ENCODE data around the gene CATSPERE. TPM values are rescaled to one million over a fixed set of nuclear protein-coding genes. Genes with fewer than 3 reads are reported as not detected.
A peak's percentile ranks its signal among the peaks of the same experiment; 100 is the strongest.

CATSPERE gene
- total and polyA plus RNA-seq, 10 of the 15 experiments (the other 5 are each of a cell fraction or from before 2014, with no cell fraction given) = 0.04 to 0.24 (median 0.17) TPM; not detected in 3

DNA sequence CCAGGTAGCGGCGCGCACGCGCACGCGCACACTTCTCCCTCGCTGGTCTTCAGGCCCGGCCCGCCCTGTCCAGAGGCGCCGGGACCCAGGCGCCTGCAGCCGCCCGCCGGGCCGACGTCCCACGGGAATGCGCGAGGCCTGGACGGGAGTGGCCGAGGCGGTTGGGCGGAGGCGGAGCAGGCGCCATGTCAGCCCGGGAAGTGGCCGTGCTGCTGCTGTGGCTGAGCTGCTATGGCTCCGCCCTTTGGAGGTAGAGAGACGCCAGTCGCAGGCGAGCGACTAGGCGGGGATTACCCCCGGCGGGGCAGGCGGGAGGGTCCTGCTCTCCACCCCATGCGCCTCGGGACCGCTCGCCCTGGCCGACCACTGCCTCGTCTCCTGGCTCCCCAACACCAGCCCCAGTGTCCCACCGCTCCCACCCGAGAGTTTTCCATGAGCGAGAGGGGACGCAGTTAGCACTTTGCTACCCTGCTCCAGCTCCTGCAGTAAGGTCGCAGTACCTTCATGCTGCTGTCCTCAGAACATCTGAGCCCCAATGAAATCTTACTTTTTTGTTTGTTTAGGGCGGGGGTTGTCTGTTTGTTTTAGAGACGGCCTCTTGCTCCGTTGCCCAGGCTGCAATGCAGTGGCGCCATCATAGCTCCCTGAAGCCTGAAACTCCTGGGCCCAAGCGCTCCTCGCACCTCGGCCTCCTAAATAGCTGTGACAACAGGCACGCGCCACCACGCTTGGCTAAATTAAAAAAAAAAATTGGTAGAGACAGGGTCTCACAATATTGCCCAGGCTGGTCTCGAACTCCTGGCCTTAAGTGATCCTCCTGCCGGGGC lies at the start of gene CATSPERE (continued):
- TF ChIP-seq SMARCA5 (IDR thresholded peaks at IDR 0.05) (peak; percentile 55; the same call in 1 of the 2 replicates), MEF2B (IDR thresholded peaks at IDR 0.05; ENCODE audit: partially characterized antibody, poor library complexity, severe bottlenecking) (peak; percentile 93)

DNA sequence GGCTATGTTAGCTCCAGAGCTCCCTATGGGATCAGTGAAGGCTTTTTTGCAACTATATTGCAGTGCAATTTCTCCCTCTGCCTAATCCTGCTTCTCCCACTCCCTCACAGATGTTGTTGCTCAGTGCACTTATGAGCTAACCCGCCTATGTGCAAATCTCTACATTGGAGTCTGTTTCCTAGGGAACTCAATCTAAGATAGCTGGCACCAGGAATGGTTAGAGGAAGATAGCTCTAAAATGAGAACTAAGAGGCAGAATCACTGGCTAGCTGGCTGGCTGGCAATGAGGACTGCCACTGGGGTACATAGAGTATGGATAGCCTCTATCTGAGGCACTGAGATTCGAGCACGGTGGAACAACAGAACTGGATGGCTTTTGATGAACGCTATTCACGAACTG lies 48.9 kb upstream of the CATSPERE start:
- RAD21 ChIA-PET (ENCODE audit: unreplicated experiment) = interaction anchor here (0.9 kb wide), 1 partner anchor 12 kb away, joined by 3 read pairs; no protein-coding TSS in a partner anchor
- intact Hi-C loops (cut with micrococcal nuclease; ENCODE audit: unreplicated experiment) = no loop called here
- no peak overlapping the region for H3K27ac ChIP-seq (ENCODE audit: control insufficient read depth, insufficient read depth)
- CTCF ChIA-PET = interaction anchor here (0.6 to 1.0 kb wide), 2 partner anchors 13 to 694 kb away, joined by 3 read pairs; no protein-coding TSS in a partner anchor
- no peak overlapping the region for H3K4me3 ChIP-seq
- no peak overlapping the region for H3K4me2 ChIP-seq (ENCODE audit: control insufficient read depth, insufficient read depth)
- in situ Hi-C loops (cut with MboI) = no loop called here
- H3K9me3 ChIP-seq (replicated peaks; ENCODE audit: control insufficient read depth, insufficient read depth, low read length) = no peaks in the 10 kb centered on the region
- no peak overlapping the region for H3K9ac ChIP-seq (ENCODE audit: control insufficient read depth, insufficient read depth, low read length)
- no peaks in the 10 kb centered on the region for H3K79me2 ChIP-seq (ENCODE audit: control insufficient read depth, insufficient read depth, low read length)
- SMC1A ChIA-PET (ENCODE audit: uncharacterized antibody, unreplicated experiment) = interaction anchor here (0.9 to 1.4 kb wide), 3 partner anchors 13 to 35 kb away, joined by 3 read pairs; no protein-coding TSS in a partner anchor
- peaks cover 15% of the 10 kb centered on the region; the same call in 1 of the 2 replicates for H3K4me1 ChIP-seq (ENCODE audit: control insufficient read depth, insufficient read depth, low read length)
- H3K36me3 ChIP-seq (ENCODE audit: control insufficient read depth in 2 of 2, insufficient read depth in 2 of 2, low read length in 1 of 2) = peaks cover 9 to 23% of the 10 kb centered on the region in 2 experiments
- no TSS peak for BruUV-seq (replicated peaks)
- H2AFZ ChIP-seq (ENCODE audit: control insufficient read depth, low read depth, low read length) = no peak overlapping the region
- no peak for DNase-seq (ENCODE audit: low read depth, low spot score)
- no peak for ATAC-seq
- WGBS (ENCODE audit: insufficient coverage, insufficient replicate concordance, low lambda C conversion rate, missing lambda C conversion rate) = 98% methylated on average over 5 of the region's 5 CpGs
- no peak for FAIRE-seq
- POLR2A ChIA-PET = no interaction called here
- no peaks in the 10 kb centered on the region for H4K20me1 ChIP-seq (ENCODE audit: control insufficient read depth, insufficient read depth)
- H3K27me3 ChIP-seq (replicated peaks in 1 of 2; ENCODE audit: control insufficient read depth in 2 of 2, insufficient read depth in 2 of 2, low read length in 1 of 2) = no peaks in the 10 kb centered on the region
- TF ChIP-seq SRF (IDR thresholded peaks at IDR 0.05; ENCODE audit: low read depth in 2 of 2, low read length in 2 of 2) = no peak
- TF ChIP-seq RB1 (IDR thresholded peaks at IDR 0.05; ENCODE audit: borderline replicate concordance) = no peak
- no peak for TF ChIP-seq SUPT20H (IDR thresholded peaks at IDR 0.05; ENCODE audit: borderline replicate concordance, control insufficient read depth, low read depth, low read length)
- no peak for TF ChIP-seq TCF7 (IDR thresholded peaks at IDR 0.05; ENCODE audit: borderline replicate concordance)
- no peak for TF ChIP-seq MEF2A (IDR thresholded peaks at IDR 0.05; ENCODE audit: insufficient read depth, low read depth, low read length)
- TF ChIP-seq, protein P1, sequence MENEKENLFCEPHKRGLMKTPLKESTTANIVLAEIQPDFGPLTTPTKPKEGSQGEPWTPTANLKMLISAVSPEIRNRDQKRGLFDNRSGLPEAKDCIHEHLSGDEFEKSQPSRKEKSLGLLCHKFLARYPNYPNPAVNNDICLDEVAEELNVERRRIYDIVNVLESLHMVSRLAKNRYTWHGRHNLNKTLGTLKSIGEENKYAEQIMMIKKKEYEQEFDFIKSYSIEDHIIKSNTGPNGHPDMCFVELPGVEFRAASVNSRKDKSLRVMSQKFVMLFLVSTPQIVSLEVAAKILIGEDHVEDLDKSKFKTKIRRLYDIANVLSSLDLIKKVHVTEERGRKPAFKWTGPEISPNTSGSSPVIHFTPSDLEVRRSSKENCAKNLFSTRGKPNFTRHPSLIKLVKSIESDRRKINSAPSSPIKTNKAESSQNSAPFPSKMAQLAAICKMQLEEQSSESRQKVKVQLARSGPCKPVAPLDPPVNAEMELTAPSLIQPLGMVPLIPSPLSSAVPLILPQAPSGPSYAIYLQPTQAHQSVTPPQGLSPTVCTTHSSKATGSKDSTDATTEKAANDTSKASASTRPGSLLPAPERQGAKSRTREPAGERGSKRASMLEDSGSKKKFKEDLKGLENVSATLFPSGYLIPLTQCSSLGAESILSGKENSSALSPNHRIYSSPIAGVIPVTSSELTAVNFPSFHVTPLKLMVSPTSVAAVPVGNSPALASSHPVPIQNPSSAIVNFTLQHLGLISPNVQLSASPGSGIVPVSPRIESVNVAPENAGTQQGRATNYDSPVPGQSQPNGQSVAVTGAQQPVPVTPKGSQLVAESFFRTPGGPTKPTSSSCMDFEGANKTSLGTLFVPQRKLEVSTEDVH (IDR thresholded peaks at IDR 0.05; ENCODE audit: low read depth, partially characterized antibody) = no peak
- TF ChIP-seq LARP7 (IDR thresholded peaks at IDR 0.05) = no peak
- TF ChIP-seq, protein P2, sequence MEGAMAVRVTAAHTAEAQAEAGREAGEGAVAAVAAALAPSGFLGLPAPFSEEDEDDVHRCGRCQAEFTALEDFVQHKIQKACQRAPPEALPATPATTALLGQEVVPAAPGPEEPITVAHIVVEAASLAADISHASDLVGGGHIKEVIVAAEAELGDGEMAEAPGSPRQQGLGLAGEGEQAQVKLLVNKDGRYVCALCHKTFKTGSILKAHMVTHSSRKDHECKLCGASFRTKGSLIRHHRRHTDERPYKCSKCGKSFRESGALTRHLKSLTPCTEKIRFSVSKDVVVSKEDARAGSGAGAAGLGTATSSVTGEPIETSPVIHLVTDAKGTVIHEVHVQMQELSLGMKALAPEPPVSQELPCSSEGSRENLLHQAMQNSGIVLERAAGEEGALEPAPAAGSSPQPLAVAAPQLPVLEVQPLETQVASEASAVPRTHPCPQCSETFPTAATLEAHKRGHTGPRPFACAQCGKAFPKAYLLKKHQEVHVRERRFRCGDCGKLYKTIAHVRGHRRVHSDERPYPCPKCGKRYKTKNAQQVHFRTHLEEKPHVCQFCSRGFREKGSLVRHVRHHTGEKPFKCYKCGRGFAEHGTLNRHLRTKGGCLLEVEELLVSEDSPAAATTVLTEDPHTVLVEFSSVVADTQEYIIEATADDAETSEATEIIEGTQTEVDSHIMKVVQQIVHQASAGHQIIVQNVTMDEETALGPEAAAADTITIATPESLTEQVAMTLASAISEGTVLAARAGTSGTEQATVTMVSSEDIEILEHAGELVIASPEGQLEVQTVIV (IDR thresholded peaks at IDR 0.05; ENCODE audit: borderline replicate concordance, partially characterized antibody) = no peak
- no peak for TF ChIP-seq MEF2B (IDR thresholded peaks at IDR 0.05; ENCODE audit: partially characterized antibody, poor library complexity, severe bottlenecking)
- TF ChIP-seq ZNF24 (IDR thresholded peaks at IDR 0.05) = no peak
- no peak for TF ChIP-seq KAT2A (conservative IDR thresholded peaks at IDR 0.05; ENCODE audit: control insufficient read depth, low read depth, low read length)

All from GM12878 (cell line).